HT-29 (cell line): ENCODE data around the gene USP25. TPM values are rescaled to one million over a fixed set of nuclear protein-coding genes. Genes with fewer than 3 reads are reported as not detected.

Experiments used
- DNase-seq: peaks from one replicate; pipeline ENCODE4 v3.0.0-alpha.2; 2015; ENCODE audit warnings: low spot score
- total RNA-seq: library from RNA; depleted of rRNA; stranded (reverse); fragments of >200 nt; shearing (Covaris generic); gene quantifications from 2 replicates; pipeline ENCODE4 v1.2.3, GENCODE V29; 2014

The USP25 gene
- total RNA-seq, 1 experiment from 2014 or later = 13.3 TPM

DNA sequence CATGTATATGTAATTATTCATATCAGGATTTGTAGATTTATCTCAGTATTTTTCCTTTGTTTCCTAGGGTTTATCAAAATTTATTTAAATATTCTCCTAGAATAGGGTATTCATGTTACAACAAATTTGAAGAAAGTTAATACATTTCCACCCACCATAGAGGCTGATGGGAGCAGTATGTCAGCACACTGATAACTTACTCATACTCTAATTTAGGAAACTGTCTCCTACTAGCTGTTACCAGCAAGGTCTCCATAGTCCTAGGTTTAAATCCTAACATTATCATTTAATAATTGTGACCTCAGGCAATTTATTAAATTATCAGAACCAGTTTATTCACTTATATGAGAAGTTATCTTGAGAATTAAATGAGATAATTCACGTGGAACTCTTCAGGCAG, 127.0 kb downstream of the USP25 start:
- no peak for DNase-seq

DNA sequence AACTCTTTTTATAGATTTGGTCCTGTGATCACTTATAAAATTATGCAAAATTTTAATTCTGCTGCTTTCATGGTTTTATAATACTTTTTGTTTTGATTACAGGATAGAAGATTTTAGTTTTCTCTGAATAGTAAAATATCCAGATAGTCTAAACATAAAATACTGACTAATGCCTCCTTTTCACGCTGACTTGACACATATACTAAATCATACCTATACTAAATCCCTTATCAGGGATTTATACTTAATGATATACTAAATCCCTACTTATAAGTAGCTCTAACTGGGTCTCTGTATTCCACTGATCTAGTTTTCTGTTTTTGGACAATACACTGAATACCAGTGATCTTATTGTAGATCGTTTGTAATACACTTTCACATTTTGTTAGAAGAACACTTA, 128.0 kb downstream of the USP25 start:
- DNase-seq = no peak

DNA sequence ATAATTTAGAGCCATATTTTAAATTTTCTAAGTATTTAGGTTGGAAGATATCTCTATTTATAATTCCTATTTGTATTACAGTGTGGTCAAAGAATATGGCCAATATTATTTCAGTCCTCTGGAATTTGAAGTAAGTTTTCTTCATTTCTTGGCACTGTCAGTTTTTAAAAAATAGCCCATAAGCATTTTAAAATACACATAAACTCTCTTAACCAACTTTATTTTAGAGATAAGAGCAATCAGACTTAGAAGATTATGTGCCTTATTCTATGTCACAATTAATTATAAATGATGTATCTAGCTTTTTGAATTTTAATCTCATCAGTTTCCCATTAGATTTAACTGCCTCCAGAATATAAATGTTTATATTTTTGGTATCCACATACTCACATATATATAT, 130.8 kb downstream of the USP25 start:
- DNase-seq = no peak

DNA sequence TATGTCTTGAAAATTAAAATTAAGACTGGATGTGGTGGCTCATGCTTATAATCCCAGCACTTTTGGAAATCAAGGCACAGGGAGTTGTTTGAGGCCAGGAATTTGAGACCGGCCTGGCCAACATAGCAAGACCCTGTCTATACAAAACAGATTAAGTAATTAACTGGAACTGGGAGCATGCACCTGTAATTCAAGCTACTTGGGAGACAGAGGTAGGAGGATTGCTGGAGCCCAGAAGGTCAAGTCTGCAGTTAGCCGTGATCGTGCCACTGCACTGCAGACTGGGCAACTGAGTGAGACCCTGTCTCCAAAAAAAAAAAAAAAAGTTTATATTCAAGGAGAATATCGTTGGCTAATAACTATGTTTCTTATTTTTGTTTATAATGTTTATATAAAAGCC, 139.2 kb downstream of the USP25 start:
- no peak for DNase-seq

DNA sequence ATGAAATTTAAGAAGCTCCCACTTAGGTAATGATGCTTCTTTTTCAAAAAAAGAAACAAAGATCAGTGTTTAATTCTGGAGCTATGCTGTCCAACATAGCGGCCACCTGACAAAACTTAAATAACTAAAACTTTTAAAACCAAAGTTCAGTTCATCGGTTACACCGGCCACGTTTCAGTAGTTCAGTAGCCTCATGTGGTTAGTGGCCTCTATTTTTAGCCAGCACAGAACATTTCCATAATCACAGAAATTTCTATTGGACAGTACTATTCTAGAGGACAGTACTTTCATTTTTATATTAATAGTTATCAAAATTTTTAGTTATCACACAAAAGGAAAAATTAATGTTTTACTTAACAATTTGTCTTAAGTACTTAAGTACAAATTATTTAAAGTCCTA, 141.0 kb downstream of the USP25 start:
- no peak for DNase-seq

DNA sequence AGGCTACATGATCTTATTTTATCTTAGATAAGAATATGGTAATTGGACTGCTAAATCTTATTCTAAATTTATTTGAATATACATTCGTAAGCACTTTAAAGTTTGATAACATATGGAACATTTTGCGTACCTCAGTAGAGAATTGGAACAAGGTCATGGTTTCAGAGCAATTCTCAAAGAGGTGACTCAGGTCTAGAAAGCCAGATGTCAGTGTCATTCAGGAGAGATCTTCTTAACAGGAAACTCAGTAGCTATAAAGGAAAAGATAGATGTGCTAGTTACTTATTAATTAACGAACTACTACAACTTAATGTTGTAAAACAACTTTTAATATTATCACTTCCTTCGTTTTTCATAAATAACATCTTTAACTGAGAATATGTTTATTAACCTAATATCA, 142.5 kb downstream of the USP25 start:
- no peak for DNase-seq

DNA sequence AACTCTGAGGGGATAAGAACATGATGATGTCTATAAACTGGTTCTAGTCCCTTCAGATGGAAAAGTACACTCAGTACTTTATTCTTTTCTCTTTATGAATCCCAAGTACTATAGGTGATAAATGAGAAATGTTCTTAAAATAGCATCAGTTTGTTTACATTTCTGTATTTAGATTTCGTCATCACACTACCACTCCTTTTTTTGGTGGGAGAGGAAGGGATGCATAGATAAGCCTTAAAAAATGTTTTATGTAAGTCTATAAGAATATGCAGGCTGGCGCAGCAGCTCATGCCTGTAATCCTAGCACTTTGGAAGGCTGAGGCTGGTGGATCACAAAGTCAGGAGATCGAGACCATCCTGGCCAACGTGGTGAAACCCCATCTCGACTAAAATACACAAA, 144.8 kb downstream of the USP25 start:
- no peak for DNase-seq

DNA sequence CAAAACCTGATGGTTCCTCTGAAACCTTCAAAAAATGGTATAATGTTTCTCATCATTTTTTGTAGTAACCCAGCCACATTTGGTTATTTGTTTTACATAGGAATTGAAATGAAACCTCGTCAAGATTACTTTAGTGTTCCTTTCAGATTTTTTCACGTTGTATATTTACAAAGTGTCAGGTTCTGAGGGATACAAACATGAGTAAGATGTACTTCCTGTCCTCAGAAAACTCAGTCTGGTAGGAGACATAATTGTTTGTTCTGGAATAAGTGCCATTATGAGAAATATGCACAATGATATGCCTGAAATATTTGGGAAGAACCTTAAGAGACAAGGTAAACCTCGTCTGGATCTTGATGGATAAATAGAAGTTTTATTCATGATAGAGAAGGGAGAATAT, 145.5 kb downstream of the USP25 start:
- no peak for DNase-seq

DNA sequence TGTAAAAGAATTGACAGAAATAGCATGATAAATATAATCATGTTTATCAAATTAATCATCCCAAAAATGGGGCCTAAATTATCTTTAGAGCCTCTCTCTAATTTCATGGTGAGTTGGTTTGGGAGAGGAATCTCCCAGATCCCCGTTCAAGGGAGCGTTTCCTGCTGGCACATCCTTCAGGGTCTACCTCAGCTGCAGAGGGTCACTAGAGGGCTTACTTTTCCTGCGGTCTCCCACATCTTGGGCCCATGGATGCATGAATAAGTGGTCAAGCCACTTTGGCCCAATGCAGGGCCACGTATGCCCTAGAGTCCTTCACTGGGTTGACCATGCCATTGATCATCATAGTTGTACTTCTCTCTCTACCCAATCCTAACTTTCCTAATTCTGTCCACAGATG, 164.1 kb downstream of the USP25 start:
- no peak for DNase-seq

DNA sequence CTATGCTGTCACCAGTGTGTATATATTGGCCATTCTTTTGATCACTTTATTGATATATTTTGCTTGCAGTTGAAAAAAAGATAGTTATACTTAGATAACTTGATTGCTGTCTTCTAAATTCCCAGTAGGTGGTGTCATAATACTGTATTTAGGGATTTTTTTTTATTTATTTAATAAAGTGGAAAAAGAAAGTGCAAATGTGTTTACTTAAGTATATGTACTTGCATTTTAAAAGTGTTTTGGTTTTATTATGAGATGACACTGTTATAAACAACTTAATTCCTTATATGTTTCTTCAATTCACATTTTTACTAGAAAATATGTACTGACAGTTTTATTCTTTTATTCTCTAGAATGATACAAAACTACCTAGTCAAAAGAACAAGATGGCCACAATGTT, 164.8 kb downstream of the USP25 start:
- no peak for DNase-seq

DNA sequence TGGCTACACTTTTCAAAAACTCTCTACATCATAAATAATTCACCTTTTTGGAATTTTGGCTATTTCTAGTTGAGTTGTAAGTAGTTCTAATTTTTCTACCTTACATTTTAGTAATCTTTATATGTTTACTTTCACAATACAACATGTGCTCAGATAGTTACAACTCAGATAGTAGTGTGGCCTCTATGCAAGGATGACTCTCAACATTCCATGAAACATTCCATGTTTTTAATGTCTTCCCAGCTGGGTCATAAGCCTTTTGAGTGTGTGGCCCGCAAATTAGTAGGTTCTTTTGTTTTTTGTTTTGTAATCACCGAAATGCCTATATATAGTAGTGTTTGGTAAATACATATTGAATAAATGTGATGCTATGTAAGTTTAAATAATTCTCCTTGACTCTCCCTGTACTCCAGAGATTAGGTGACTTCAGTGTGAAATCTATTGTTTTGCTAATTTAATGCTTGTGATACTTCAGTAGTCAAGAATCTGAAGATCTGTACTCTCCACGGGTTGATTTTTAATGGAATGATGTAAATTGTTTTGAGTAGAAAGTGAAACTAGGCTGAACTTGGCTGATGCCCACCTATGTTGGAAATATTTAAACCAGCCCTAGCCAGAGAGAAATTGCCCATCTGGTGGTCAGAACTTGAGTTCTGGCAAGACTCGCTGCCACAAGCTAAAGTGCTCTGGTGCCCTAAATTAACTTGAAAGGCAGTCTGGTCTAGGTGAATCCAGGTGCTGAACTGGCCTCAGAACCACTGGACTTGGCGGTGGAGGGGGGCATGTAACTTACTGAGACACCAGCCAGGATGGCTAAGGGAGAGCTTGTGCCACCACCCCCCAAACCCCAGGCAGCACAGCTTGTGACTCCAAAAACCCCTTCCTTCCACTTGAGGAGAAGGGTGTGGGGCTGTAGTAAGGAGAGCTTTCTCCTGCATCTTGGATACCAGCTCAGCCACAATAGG, 165.6 kb downstream of the USP25 start:
- DNase-seq = no peak

DNA sequence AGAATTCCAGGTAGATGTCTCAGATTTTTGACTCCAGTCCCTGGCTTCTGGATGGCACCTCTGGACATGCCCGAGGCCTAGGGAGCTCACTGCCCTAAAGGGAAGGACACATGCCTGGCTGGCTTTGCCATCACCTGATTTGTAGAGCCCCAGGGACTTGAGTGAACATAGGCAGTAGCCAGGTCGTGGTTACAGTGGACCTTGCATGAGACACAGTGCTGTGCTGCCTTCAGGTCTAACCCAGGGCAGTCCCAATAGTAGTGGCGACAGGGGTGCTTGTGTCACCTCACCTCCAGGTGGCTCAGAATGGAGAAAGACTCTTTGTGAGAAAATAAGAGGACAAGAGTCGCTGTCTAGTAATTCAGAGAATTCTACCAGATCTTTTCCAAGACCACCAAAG, 166.7 kb downstream of the USP25 start:
- DNase-seq = no peak

DNA sequence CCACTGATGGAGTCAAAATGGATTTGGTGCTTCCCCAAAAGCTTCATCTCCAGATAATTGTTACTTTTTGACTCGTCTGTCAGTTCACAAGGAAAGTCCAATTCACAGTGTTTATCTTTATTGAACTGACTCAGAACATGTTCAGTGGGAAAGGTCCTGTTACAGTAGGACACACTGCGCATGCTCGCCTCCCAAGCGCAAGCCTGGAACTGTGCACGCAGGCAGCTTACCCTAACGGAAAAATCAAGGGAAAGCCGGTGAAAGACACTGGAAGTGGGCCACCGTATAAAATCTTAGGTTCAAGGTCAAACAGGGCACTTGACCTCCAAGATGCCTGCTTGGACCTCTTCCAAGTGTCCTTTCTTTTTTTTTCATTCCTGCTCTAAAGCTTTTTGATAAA, 174.6 kb downstream of the USP25 start:
- no peak for DNase-seq

DNA sequence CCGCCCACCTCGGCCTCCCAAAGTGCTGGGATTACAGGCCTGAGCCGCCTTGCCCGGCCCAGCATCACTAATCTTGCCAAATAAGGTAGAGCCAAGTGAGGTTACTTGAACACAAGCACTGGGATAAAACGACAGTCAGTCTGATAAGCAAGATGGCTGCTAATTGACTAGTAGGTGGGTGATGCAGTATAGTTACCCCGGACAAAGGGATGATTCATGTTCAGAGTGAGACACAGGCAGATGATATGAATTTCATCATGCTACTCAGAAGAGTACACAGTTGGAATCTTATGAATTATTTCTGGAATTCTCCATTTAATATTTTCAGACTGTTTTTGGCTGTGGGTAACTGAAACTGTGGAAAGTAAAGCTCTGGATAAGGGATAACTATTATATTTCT, 178.4 kb downstream of the USP25 start:
- DNase-seq = no peak

DNA sequence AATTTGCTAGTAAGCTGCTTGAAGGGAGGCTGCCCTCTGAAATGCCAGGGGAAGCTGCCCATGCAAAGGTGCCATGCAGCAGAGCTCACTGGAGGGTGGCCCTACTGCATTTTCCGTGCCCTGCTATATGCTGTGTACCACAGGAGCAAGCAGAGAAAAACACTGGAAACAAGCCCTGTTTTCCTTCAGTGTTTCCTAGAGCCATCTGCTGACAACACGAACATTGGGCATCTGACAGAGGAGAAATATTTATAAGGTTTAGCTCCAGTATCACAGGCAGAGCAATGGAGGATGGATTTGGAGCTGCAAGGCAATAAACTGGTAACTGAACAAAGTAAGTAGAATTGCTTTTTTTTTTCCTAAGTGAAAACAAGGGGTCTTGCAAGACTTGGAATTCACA, 198.4 kb downstream of the USP25 start:
- no peak for DNase-seq

DNA sequence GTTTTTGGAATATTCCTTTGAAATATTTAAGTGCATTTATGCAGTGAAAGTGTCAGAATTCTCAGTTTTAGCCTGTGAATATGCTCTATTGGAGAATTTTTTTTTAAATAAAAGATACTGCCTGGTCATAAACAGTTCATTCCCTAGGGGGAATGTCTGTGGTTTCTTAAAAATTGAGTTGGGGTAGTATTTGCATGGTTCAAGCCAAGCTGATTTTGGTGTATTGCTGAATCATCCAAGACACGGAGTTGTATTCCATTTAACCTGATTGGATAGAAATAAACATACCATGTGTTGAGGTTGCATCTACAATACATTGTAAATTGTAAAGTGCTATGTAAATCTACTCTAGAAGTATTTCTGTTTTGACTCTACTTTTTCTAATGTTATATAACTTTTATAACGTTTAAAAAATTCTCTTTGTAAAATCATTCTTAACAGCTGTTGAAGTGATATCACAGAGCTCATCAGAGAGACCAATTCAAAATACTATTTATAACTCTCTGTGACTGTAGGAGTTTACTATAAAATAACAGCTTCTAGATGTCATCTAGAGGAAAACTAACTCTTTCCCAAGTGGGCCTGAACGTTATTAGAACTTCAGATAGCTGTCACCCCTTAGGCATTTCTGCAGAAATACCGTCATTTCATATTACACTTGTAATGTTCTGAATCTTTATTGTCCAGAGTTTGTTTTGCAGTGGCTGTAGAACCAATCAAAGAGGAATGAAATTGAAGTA, 199.1 kb downstream of the USP25 start:
- DNase-seq = no peak

DNA sequence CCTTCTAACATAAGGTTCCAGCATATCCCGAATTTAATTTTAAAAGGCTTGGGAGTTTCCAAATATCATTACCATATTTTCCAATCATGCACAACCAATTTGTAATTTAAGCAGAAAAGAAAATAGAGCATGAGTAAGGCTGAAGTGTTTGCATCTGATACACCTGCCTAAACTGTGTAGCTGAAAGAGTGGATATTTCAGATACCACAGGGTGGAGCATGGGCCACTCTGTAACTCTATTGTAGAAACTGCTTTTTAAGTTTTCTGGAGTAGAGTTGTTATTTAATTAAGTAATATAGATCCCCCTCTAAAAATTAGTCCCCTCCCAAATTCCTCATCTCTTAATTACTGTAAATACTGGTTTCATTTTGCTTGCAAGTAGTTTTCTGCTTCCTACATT, 199.8 kb downstream of the USP25 start:
- DNase-seq = no peak
